GM12878 (cell line): ENCODE results near the gene RNF44. TPM values are rescaled to one million over a fixed set of nuclear protein-coding genes. Genes with fewer than 3 reads are reported as not detected.

Source experiments
- ATAC-seq: fragments of 200-7000 bp; cut with Tn5 transposase; 3 replicates; pipeline ENCODE4 v1.9.1; 2020; ENCODE audit warnings: mild to moderate bottlenecking, moderate library complexity
- BruUV-seq: library from RNA; stranded (reverse); fragments of 400-500 nt; replicated peaks from 2 replicates; lab custom pipeline; 2021; lab: Mats Ljungman, UMichigan
- CTCF ChIA-PET: fragments of 300-600 bp; sonication (Branson Sonifier 250); formaldehyde crosslinking; extraction: SDS; loops from one replicate; lab custom pipeline; 2021; ENCODE audit warnings: inconsistent platforms; lab: Yijun Ruan, JAX
- POLR2A ChIA-PET: fragments of 350-600 bp; formaldehyde crosslinking; extraction: SDS; loops from one replicate; lab custom pipeline; 2021; ENCODE audit warnings: inconsistent platforms; lab: Charles Lee
- RAD21 ChIA-PET: fragments of 300-600 bp; sonication (Branson Sonifier 250); formaldehyde crosslinking; loops from one replicate; lab custom pipeline; 2023; ENCODE audit warnings: antibody characterized with exemption; ENCODE audit not compliant: unreplicated experiment; lab: Charles Lee
- SMC1A ChIA-PET: fragments of 300-600 bp; sonication (Branson Sonifier 250); formaldehyde crosslinking; loops from one replicate; lab custom pipeline; 2023; ENCODE audit not compliant: unreplicated experiment, uncharacterized antibody; lab: Charles Lee
- DNase-seq: peaks from one replicate; pipeline ENCODE4 v3.0.0-alpha.2; 2011; ENCODE audit warnings: low read depth, low spot score
- FAIRE-seq: peaks from 3 replicates; lab custom pipeline; 2011; peaks lifted over from hg19 to GRCh38; lab: Jason Lieb, UNC
- H2AFZ ChIP-seq: 2 replicates; pipeline ENCODE4 v1.6.0; 2011; ENCODE audit warnings: low read depth, low read length, control low read depth; ENCODE audit not compliant: control insufficient read depth
- H3K27ac ChIP-seq: 2 replicates; pipeline ENCODE4 v1.5.1; 2011; ENCODE audit warnings: control low read depth; ENCODE audit not compliant: control insufficient read depth, insufficient read depth
- H3K27me3 ChIP-seq, 2 experiments: replicated peaks in 1 of 2; 2 replicates each; pipeline versions ENCODE4 v1.6.0 to v1.6.1; 2011; ENCODE audit warnings: low read length in 1 of 2; ENCODE audit not compliant: control insufficient read depth in 2 of 2, insufficient read depth in 2 of 2
- H3K36me3 ChIP-seq, 2 experiments: 2 replicates each; pipeline ENCODE4 v1.5.1; 2011; ENCODE audit warnings: low read length in 1 of 2; ENCODE audit not compliant: control insufficient read depth in 2 of 2, insufficient read depth in 2 of 2
- H3K4me1 ChIP-seq: 2 replicates; pipeline ENCODE4 v1.6.1; 2011; ENCODE audit warnings: mild to moderate bottlenecking, low read length, moderate library complexity, mixed read lengths; ENCODE audit not compliant: control insufficient read depth, insufficient read depth
- H3K4me2 ChIP-seq: 2 replicates; pipeline ENCODE4 v1.6.0; 2011; ENCODE audit warnings: control low read depth; ENCODE audit not compliant: control insufficient read depth, insufficient read depth
- H3K4me3 ChIP-seq: fragments of 200-600 bp; sonication (generic); 2 replicates; pipeline ENCODE4 v1.5.1; 2016
- H3K79me2 ChIP-seq: 2 replicates; pipeline ENCODE4 v1.6.0; 2011; ENCODE audit warnings: low read length; ENCODE audit not compliant: control insufficient read depth, insufficient read depth
- H3K9ac ChIP-seq: 2 replicates; pipeline ENCODE4 v1.8.0; 2011; ENCODE audit warnings: low read length, control low read depth, mixed read lengths; ENCODE audit not compliant: control insufficient read depth, insufficient read depth
- H3K9me3 ChIP-seq: replicated peaks from 3 replicates; pipeline ENCODE4 v1.5.1; 2011; ENCODE audit warnings: mild to moderate bottlenecking, low read length; ENCODE audit not compliant: control insufficient read depth, insufficient read depth
- H4K20me1 ChIP-seq: 2 replicates; pipeline ENCODE4 v1.6.0; 2011; ENCODE audit not compliant: control insufficient read depth, insufficient read depth
- ATF7 ChIP-seq: fragments of 450-650 bp; IDR thresholded peaks from 2 replicates; pipeline ENCODE4 v1.6.1; 2016; ENCODE audit warnings: low read depth, mild to moderate bottlenecking
- CHD1 ChIP-seq: IDR thresholded peaks from 2 replicates; pipeline ENCODE4 v1.6.1; 2012; ENCODE audit warnings: low read depth, low read length, improper control_type of control experiment
- EP300 ChIP-seq, 2 experiments: fragments of 150-350 bp in 1 of 2; IDR thresholded peaks; 2 replicates each; pipeline ENCODE4 v1.6.1; 2011 to 2012; ENCODE audit warnings: low read depth in 2 of 2, low read length in 2 of 2, borderline replicate concordance in 1 of 2, improper control_type of control experiment in 1 of 2, inconsistent platforms in 1 of 2; ENCODE audit not compliant: control insufficient read depth in 1 of 2
- ESRRA ChIP-seq: IDR thresholded peaks from 2 replicates; pipeline ENCODE4 v1.6.1; 2012; ENCODE audit warnings: mild to moderate bottlenecking, low read length, improper control_type of control experiment
- ETV6 ChIP-seq, 2 experiments: fragments of 450-650 bp in 1 of 2; IDR thresholded peaks in 1 of 2; conservative IDR thresholded peaks in 1 of 2; 2 replicates each; pipeline ENCODE4 v1.6.1; 2014; ENCODE audit warnings: antibody characterized with exemption in 1 of 2, borderline replicate concordance in 1 of 2, low read depth in 1 of 2, mild to moderate bottlenecking in 1 of 2, moderate library complexity in 1 of 2
- MTA3 ChIP-seq: IDR thresholded peaks from 2 replicates; pipeline ENCODE4 v1.6.1; 2012; ENCODE audit warnings: low read length, inconsistent platforms, borderline replicate concordance
- SIN3A ChIP-seq: IDR thresholded peaks from 2 replicates; pipeline ENCODE4 v1.6.1; 2012; ENCODE audit warnings: low read depth, low read length, improper control_type of control experiment
- SMAD1 ChIP-seq: fragments of 450-650 bp; IDR thresholded peaks from 2 replicates; pipeline ENCODE4 v1.6.1; 2018; ENCODE audit warnings: mild to moderate bottlenecking, low read depth; ENCODE audit not compliant: partially characterized antibody
- TCF3 ChIP-seq: IDR thresholded peaks from 2 replicates; pipeline ENCODE4 v1.6.1; 2012; ENCODE audit warnings: low read depth, mild to moderate bottlenecking, low read length, borderline replicate concordance; ENCODE audit not compliant: insufficient read depth
- ZNF274 ChIP-seq: IDR thresholded peaks from one replicate; pipeline ENCODE4 v1.8.0; 2011; ENCODE audit not compliant: insufficient read length, insufficient read depth
- WGBS: methylation state at CpG from one replicate; pipeline ENCODE4 v1.1.6; 2016; ENCODE audit warnings: low lambda C conversion rate; ENCODE audit not compliant: insufficient replicate concordance, insufficient coverage; ENCODE audit errors: missing lambda C conversion rate; 5-methylcytosine and 5-hydroxymethylcytosine counted together
- in situ Hi-C: fragments of 300-500 bp; cut with MboI; formaldehyde crosslinking; loops from 9 replicates; pipeline ENCODE4 v1.14.3; 2018; ENCODE audit warnings: mixed read lengths
- intact Hi-C: fragments of 100-400 bp; cut with micrococcal nuclease; formaldehyde crosslinking; loops from one replicate; pipeline ENCODE4 v1.14.2; 2022; ENCODE audit not compliant: unreplicated experiment
- polyA plus RNA-seq, 11 experiments: library from polyadenylated mRNA; depleted of rRNA in 4 of 11; unstranded in 6 of 11; stranded (reverse) in 5 of 11; fragments of >200 nt; fragmentation: Nextera tagmentation in 4 of 11; fragmentation: Illumina TruSeq in 1 of 11; extraction: Ambion mirVana in 4 of 11; extraction: Trizol in 1 of 11; gene quantifications; 1 replicate in 1 of 11; 2 replicates in 10 of 11; pipeline versions ENCODE4 v1.2.1 to v1.2.3, GENCODE V29; 2011 to 2016; ENCODE audit warnings: inconsistent platforms in 2 of 11, missing spikeins in 2 of 11, low read depth in 1 of 11
- total RNA-seq, 4 experiments: library from RNA; depleted of rRNA in 3 of 4; stranded (reverse); fragments of >200 nt in 3 of 4; fragmentation: Illumina TruSeq in 1 of 4; extraction: Trizol in 1 of 4; gene quantifications; 2 replicates each; pipeline versions ENCODE4 v1.2.1 to v1.2.3, GENCODE V29; 2013 to 2021
- TF ChIP-seq, protein P1 (sequence below): IDR thresholded peaks from 2 replicates; pipeline ENCODE4 v1.6.1; 2011; ENCODE audit warnings: low read depth, mild to moderate bottlenecking, low read length, moderate library complexity, borderline replicate concordance; ENCODE audit errors: extremely low read depth
- TF ChIP-seq, protein P2 (sequence below): IDR thresholded peaks from 2 replicates; pipeline ENCODE4 v1.6.1; 2012; ENCODE audit warnings: low read depth, low read length, improper control_type of control experiment
- TF ChIP-seq, protein P3 (sequence below): fragments of 450-650 bp; formaldehyde crosslinking; IDR thresholded peaks from 2 replicates; pipeline ENCODE4 v1.4.0; 2022; ENCODE audit warnings: mild to moderate bottlenecking, moderate library complexity

The RNF44 gene
- total and polyA plus RNA-seq, 10 of the 15 experiments (the other 5 are each of a cell fraction or from before 2014, with no cell fraction given), result 1.7 to 51.9 (median 7.9) TPM

DNA sequence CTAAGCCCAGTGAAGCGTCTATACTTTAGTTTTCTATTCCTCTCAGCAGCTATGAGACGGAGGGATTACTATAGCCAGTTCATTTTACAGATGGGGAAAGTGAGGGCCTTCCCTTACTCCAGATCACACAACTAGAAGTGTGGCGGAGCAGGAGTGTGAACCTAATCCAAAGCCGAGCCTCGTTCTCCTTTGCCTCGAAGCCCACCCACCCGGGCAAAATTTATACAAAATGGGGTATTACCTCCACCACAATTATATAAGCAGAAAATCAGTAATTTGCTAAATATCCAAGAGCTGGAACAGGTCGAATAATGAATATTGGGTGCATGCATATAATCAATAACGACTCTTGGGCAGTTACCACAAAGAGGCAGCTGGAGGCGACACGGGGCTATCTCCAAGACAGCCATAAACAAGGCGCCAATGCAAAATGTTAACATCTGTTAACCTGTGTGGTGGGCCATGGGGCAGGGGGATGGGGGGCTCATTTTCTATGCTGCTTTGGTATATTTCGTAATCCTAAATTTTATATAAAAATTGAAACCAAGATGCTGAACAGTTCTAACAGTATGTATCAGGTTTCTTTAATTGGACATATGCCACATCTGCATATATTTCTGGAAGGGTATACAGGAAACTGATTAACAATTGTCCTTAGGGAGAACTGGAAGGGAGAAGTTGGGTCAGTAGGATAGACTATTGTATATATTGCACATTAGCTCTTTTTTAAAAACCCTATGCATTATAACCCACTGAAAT lies 1.2 kb upstream of the RNF44 start:
- H3K27me3 ChIP-seq, result no peaks in the 10 kb centered on the region
- CTCF ChIA-PET, result interaction anchor here (0.8 to 2.6 kb wide), 7 partner anchors 32 to 808 kb away, joined by 3 to 22 read pairs (median 3); partner anchors contain the start of gene FAF2
- FAIRE-seq, result no peak

More for the DNA sequence above, 1.2 kb upstream of the RNF44 start:
- RAD21 ChIA-PET, result interaction anchor here (0.8 to 2.5 kb wide), 7 partner anchors 56 to 177 kb away, joined by 3 to 9 read pairs (median 7); partner anchors contain the start of genes CLTB, FAF2, KIAA1191 and TSPAN17
- Histone ChIP-seq H3K4me3 (peak overlapping the region; percentile 41; the same call in 1 of the 2 replicates), H3K4me1 (peaks cover 32% of the 10 kb centered on the region)
- BruUV-seq, result no TSS peak
- TF ChIP-seq MTA3 (no peak), TCF3 (no peak), SMAD1 (peak; percentile 30), ESRRA (no peak), ZNF274 (no peak), ETV6 (conservative IDR thresholded peaks at IDR 0.05 in 1 of 2, IDR thresholded peaks at IDR 0.05 in 1 of 2; ENCODE audit: borderline replicate concordance in 1 of 2, low read depth in 1 of 2) (no peak), ATF7 (no peak), SIN3A (no peak), CHD1 (no peak), EP300 (IDR thresholded peaks at IDR 0.05; ENCODE audit: borderline replicate concordance in 1 of 2, control insufficient read depth in 1 of 2, low read depth in 2 of 2, low read length in 2 of 2) (no peak)
- TF ChIP-seq, protein P1, sequence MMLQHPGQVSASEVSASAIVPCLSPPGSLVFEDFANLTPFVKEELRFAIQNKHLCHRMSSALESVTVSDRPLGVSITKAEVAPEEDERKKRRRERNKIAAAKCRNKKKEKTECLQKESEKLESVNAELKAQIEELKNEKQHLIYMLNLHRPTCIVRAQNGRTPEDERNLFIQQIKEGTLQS, result no peak
- TF ChIP-seq, protein P2, sequence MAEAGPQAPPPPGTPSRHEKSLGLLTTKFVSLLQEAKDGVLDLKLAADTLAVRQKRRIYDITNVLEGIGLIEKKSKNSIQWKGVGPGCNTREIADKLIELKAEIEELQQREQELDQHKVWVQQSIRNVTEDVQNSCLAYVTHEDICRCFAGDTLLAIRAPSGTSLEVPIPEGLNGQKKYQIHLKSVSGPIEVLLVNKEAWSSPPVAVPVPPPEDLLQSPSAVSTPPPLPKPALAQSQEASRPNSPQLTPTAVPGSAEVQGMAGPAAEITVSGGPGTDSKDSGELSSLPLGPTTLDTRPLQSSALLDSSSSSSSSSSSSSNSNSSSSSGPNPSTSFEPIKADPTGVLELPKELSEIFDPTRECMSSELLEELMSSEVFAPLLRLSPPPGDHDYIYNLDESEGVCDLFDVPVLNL, result 0 out of 2 replicates have a peak, but pooled peaks have one; percentile 1
- TF ChIP-seq, protein P3, sequence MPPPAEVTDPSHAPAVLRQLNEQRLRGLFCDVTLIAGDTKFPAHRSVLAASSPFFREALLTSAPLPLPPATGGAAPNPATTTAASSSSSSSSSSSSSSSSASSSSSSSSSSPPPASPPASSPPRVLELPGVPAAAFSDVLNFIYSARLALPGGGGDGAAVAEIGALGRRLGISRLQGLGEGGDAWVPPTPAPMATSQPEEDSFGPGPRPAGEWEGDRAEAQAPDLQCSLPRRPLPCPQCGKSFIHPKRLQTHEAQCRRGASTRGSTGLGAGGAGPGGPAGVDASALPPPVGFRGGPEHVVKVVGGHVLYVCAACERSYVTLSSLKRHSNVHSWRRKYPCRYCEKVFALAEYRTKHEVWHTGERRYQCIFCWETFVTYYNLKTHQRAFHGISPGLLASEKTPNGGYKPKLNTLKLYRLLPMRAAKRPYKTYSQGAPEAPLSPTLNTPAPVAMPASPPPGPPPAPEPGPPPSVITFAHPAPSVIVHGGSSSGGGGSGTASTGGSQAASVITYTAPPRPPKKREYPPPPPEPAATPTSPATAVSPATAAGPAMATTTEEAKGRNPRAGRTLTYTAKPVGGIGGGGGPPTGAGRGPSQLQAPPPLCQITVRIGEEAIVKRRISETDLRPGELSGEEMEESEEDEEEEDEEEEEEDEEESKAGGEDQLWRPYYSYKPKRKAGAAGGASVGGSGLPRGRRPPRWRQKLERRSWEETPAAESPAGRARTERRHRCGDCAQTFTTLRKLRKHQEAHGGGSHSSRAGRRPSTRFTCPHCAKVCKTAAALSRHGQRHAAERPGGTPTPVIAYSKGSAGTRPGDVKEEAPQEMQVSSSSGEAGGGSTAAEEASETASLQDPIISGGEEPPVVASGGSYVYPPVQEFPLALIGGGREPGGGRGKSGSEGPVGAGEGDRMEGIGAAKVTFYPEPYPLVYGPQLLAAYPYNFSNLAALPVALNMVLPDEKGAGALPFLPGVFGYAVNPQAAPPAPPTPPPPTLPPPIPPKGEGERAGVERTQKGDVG (CRISPR knock-in tag), result no peak
- TF ChIP-seq, all 136 proteins: peak for 2
- H4K20me1 ChIP-seq, result no peaks in the 10 kb centered on the region
- peak overlapping the region; percentile 39; the same call in 1 of the 2 replicates for H3K27ac ChIP-seq
- H3K9ac ChIP-seq, result peak overlapping the region; percentile 99
- peak overlapping the region; percentile 73 for H2AFZ ChIP-seq
- peak overlapping the region; percentile 95 for H3K4me2 ChIP-seq
- ChIA-PET SMC1A (interaction anchor here (1.1 to 2.6 kb wide), 5 partner anchors 86 to 809 kb away, joined by 3 to 8 read pairs (median 4); partner anchors contain the start of gene FAF2), POLR2A (interaction anchor here (0.6 to 3.7 kb wide), 4 partner anchors 90 to 888 kb away, joined by 3 to 16 read pairs (median 8); partner anchors contain the start of genes FAF2, GRK6, KIAA1191 and TSPAN17)
- WGBS, result 25% methylated on average over 13 of the region's 13 CpGs
- no peaks in the 10 kb centered on the region for H3K9me3 ChIP-seq
- in situ Hi-C loops (no loop called here), intact Hi-C loops (loop anchor here (5.0 to 10.0 kb wide), 3 partner anchors 91 to 1576 kb away; partner anchors contain the start of genes FAF2, HIGD2A, N4BP3 and NOP16)
- H3K79me2 ChIP-seq, result peaks cover 34% of the 10 kb centered on the region
- no peak for DNase-seq
- ATAC-seq, result no peak
- H3K36me3 ChIP-seq, result no peaks in the 10 kb centered on the region
